HG02970 (cell line): ENCODE results near the gene URAD.

Experiments used
- ATAC-seq: cut with Tn5 transposase; IDR thresholded peaks from one replicate; pipeline ENCODE4 v1.9.1; 2021; ENCODE audit warnings: mild to moderate bottlenecking, moderate library complexity, moderate number of reproducible peaks; ENCODE audit not compliant: unreplicated experiment, low FRiP score

The URAD gene

GRCh38 chr13:28001049-28001448, 12.6 kb upstream of the URAD start:
- no peak for ATAC-seq

DNA sequence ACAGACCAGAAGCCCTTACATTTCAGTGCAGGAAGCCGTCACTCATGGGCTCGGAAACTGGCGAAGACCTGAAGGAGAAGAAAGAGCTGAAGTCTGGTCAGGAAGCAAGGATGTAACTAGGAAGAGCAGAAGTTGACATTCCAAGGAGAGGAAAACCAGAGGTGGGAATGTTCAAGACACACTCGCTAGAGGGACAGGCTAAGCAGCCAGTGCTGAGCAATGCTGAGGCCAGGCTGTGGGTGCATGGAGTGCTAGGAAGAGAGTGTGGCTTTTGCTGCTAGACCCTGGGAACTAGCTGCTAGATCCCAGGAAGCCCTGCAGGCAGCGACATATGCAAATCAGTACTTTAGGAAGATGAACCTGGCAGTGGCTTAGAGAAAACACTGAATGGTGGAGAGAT, 12.1 kb upstream of the URAD start:
- ATAC-seq: no peak

DNA sequence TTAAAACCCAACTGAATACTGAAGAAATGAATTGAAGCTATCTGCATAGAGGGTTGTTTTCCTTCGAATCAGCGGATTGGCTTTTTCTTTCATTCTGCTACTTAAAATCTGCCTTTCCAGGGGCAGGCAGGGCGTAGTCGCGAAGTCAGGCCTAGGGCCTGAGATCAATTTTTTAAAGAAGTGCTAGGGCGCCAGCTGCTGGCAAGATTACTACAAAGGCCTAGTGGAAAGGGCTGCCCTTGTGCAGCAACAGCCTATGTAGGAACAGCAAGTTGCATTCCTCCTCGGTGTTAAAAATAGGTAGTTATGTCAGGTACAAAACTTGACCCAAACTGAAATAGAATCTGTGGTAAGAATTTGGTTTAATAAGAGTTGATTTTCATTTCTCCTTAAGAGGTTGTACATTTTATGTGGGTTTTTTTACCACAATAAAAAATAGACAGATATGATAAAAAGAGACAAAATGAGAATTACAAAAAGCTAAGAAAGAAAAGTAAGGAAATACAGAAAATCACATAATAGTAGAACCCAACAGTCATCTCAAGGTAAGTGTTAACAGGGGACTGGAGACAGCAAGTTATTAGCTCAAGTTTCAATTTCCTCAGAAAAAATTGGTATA, 9.5 kb upstream of the URAD start:
- no peak for ATAC-seq

DNA sequence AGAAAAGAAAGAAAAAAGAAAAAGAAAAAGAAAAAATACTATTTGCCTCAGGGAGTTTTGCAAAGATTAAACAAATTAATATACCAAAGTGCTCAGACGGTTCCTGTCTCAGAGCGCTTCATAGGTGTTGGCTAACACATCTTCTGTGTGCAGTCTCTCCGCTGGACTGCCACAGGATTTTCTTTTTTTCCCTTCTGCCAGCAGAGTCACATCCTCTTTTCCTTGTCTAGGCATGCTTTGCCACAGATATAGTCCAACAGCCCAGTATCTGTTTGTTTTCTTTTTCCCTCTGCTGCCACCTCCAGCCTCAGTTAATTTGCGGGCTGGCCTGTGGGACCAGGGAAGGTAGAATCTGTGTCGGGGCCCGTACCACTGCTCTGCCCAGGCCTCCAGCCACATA, 3.4 kb upstream of the URAD start:
- no peak for ATAC-seq

- ATAC-seq: no peak
These were observed 2.9 kb downstream of the URAD start for GRCh38 chr13:27985600-27985999.

- ATAC-seq: no peak
These were observed 6.1 kb downstream of the URAD start for GRCh38 chr13:27982361-27982760.

DNA sequence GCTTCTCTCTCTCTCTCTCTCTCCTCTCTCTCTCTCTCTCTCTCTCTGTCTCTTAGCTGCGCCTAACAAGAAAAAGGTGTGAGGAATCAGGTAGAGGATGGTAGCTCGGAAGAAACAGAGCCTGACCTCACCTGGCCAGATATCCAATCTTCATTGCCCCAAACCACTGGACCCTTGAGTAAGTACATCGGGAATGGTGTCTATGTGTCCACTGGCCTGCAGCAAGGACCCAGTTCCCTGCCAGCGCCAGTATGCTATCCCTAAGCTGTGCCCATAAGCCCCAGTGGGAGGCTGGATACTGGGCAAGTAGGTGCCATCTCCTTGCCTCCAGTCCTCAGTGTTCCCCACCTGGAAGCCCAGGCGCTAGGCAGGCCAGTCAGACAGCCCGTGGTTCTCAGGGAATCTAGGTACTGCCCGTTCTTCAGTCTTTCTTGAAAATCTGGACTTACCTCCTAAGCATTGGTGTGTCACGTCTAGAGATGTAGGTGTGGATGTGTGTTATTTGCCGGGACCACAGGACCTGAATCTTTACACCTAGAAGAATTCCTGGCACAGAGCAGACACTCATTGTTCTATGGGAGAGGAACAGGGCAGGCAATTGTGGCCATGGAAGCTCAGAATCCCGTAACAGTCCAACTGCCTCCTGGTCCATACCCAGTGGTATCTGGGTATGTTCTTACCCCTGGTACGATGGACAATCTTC, 7.3 kb downstream of the URAD start:
- no peak for ATAC-seq

GRCh38 chr13:27980280-27980998, 8.1 kb downstream of the URAD start:
- no peak for ATAC-seq

DNA sequence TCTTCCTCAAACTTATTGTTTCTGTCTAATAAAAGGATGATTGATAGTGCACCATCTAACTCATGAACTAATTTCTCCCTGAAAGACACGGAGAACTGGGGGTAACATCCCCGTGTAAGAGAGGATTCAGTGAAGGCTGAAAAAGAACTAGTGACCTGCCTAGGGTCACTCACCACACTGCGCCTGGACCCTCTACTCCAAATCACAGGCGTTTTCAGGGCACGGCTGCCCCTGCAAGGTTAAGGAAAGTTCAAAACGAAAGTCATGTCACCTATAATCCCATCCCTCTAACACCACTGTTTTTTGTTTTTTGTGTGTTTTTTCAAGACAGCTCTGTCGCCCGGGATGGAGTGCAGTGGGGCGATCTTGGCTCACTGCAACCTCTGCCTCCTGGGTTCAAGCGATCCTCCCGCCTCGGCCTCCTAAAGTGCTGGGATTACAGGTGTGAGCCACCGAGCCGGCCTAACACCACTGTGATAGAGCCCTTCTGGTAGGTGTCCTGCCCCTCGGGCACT, 8.7 kb downstream of the URAD start:
- no peak for ATAC-seq

- ATAC-seq: no peak
These were observed 9.4 kb downstream of the URAD start for GRCh38 chr13:27979001-27979643.

GRCh38 chr13:27978301-27978968, 10.1 kb downstream of the URAD start:
- no peak for ATAC-seq

GRCh38 chr13:27977476-27978300, 10.8 kb downstream of the URAD start:
- ATAC-seq: no peak

DNA sequence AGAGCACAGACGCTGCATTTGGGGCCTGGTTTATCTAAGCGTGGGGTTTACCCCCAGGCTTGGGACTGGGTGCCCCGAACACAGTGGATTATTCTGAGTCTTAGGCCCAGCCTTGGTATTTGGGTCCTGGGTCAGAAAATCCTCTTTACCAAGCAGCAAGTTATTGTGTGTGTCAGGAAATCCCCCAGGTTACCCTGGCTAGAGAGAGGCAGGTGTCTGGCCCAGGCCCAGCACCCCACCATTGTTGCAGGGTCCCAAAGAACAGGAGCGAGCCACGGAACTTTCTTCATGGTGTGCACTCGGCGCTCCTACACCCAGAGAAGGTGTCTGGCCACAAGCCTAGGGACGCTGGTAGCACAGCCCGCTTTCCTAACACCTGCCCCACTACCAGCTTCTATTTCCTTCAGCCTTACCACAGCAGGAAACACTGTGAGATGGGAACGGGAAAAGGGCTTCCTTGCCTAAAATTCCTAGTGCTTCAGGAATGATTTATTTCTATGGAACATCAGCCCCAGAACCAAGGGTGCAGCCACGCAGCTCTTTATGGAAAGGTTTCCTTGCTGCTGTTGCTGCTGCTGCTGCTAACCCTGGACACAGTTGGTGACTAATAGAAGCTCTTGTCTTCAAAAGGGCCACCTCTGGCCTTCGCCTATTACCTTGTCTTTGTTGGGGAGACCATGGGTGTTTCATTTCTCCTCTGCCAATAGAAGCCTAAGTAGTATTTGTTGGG, 12.0 kb downstream of the URAD start:
- ATAC-seq: no peak

DNA sequence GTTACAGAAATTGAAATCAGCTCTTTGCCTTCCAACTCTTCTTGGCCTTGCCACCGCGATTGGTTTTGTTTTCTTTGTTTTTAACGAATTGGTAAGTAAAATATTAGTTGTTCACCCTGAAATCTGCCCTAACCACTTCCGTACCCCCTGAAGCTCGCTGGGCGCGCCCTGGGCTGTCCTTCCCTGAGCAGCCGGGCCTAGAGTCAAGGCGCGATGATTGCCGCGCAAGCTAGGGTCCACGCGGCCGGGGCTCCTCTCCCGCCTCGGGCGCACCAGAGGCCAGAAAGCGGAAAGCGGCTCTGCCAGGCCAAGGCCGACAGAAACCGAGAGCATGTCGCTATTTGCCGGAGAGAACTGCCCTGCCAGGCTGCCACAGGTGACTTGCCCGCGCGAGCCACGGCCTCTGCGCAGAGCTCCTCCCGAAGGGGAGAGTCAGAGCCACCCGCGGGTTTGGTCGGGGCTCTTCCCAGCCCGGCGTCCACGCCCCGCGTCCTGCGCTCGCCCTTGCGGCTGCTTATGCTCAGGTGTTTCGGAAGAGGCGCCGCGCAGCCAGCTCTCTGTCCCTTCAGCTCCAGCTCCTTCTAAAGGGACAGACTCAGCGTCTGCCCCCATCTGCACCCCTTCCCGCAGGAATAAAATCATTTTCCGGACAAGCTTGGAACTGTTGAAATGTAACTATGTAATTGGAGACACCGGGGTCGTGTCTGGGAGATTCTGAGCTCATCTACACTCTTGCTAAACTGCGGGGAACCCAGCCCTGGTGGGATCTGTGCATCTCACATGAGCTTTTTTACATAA, 12.7 kb downstream of the URAD start:
- ATAC-seq: no peak

GRCh38 chr13:27973961-27974662, 14.4 kb downstream of the URAD start:
- no peak for ATAC-seq

GRCh38 chr13:27973291-27973690, 15.2 kb downstream of the URAD start:
- no peak for ATAC-seq

DNA sequence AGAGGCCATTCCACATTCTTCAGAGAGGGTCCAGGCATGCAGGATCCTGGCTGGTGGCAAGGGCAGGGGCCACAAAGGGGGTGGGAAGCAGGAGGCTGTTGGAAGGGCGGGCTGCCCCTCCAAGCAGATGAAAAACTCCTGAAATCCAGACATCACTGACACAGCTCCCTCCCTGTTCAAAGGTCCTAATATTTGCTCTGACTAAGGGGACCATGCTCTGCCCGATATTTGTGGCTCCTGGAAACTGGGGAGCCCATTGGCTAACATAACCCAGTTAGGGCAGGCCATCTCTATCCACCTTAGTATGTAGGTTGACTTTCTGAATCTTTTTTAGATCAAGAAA, 16.0 kb downstream of the URAD start:
- ATAC-seq: no peak
